HepG2 (cell line): ENCODE data around the gene ATP10A. TPM values are rescaled to one million over a fixed set of nuclear protein-coding genes. Genes with fewer than 3 reads are reported as not detected.

Experiments used
- ATAC-seq: fragments of 200-7000 bp; cut with Tn5 transposase; 3 replicates; pipeline ENCODE4 v1.9.1; 2020; ENCODE audit warnings: mild to moderate bottlenecking, moderate library complexity
- BruUV-seq: library from RNA; stranded (reverse); fragments of 400-500 nt; replicated peaks from 2 replicates; lab custom pipeline; 2021; lab: Mats Ljungman, UMichigan
- CTCF ChIA-PET: fragments of 300-600 bp; formaldehyde crosslinking; extraction: SDS; loops from one replicate; lab custom pipeline; 2021; ENCODE audit warnings: low total read pairs, inconsistent platforms, low intra/inter-chr PET ratio; lab: Yijun Ruan, JAX
- POLR2A ChIA-PET: fragments of 350-600 bp; sonication (Branson Sonifier 250); formaldehyde crosslinking; loops from one replicate; lab custom pipeline; 2020; ENCODE audit warnings: antibody characterized with exemption, inconsistent platforms; lab: Yijun Ruan, JAX
- DNase-seq: peaks from one replicate; pipeline ENCODE4 v3.0.0-alpha.2; 2015; ENCODE audit warnings: low spot score
- FAIRE-seq: peaks from 3 replicates; lab custom pipeline; 2011; peaks lifted over from hg19 to GRCh38; lab: Jason Lieb, UNC
- H2AFZ ChIP-seq: one replicate; pipeline ENCODE4 v1.6.1; 2011; ENCODE audit warnings: low read length, inconsistent platforms
- H3K27ac ChIP-seq: fragments of 300-600 bp; 3 replicates; pipeline ENCODE4 v1.8.0; 2011; ENCODE audit warnings: mixed run types, mild to moderate bottlenecking, mixed read lengths, low read length, inconsistent platforms; ENCODE audit not compliant: insufficient read depth; ENCODE audit errors: extremely low read length
- H3K27me3 ChIP-seq, 2 experiments: fragments of 200-600 bp in 1 of 2; 2 replicates in 1 of 2; 3 replicates in 1 of 2; pipeline versions ENCODE4 v1.6.0 to v1.8.0; 2011; ENCODE audit warnings: low read length in 2 of 2, mild to moderate bottlenecking in 2 of 2, moderate library complexity in 2 of 2, inconsistent platforms in 1 of 2; ENCODE audit not compliant: insufficient read depth in 2 of 2, control insufficient read depth in 1 of 2
- H3K36me3 ChIP-seq, 2 experiments: fragments of 200-600 bp in 1 of 2; replicated peaks in 1 of 2; 2 replicates in 1 of 2; 3 replicates in 1 of 2; pipeline versions ENCODE4 v1.5.1 to v1.8.0; 2011; ENCODE audit warnings: low read length in 2 of 2, inconsistent platforms in 1 of 2; ENCODE audit not compliant: insufficient read depth in 2 of 2, control insufficient read depth in 1 of 2
- H3K4me1 ChIP-seq: 2 replicates; pipeline ENCODE4 v1.5.1; 2012; ENCODE audit warnings: low read length, inconsistent platforms; ENCODE audit not compliant: insufficient read depth
- H3K4me2 ChIP-seq: 2 replicates; pipeline ENCODE4 v1.6.0; 2011; ENCODE audit warnings: low read depth, low read length, inconsistent platforms
- H3K4me3 ChIP-seq, 3 experiments: fragments of 200-600 bp in 1 of 3; sonication (generic), shearing (Covaris generic) in 1 of 3; replicated peaks in 1 of 3; 2 replicates each; pipeline ENCODE4 v1.5.1; 2011 to 2016; ENCODE audit warnings: low read length in 3 of 3, inconsistent platforms in 2 of 3, low read depth in 2 of 3, mild to moderate bottlenecking in 2 of 3, control low read depth in 1 of 3, mixed read lengths in 1 of 3; ENCODE audit not compliant: insufficient read depth in 1 of 3
- H3K79me2 ChIP-seq: one replicate; pipeline ENCODE4 v1.6.1; 2011; ENCODE audit warnings: low read length, inconsistent platforms; ENCODE audit not compliant: insufficient read depth
- H3K9ac ChIP-seq: 2 replicates; pipeline ENCODE4 v1.6.0; 2011; ENCODE audit warnings: mild to moderate bottlenecking, low read depth, low read length, inconsistent platforms; ENCODE audit not compliant: insufficient read depth
- H3K9me3 ChIP-seq: 2 replicates; pipeline ENCODE4 v1.5.1; 2012; ENCODE audit warnings: mild to moderate bottlenecking, low read length
- H4K20me1 ChIP-seq: 2 replicates; pipeline ENCODE4 v1.6.0; 2011; ENCODE audit warnings: inconsistent platforms, mild to moderate bottlenecking, low read length, moderate library complexity; ENCODE audit not compliant: insufficient read depth
- ARNTL ChIP-seq: sonication (generic); formaldehyde crosslinking; IDR thresholded peaks from 2 replicates; pipeline ENCODE4 v1.4.0; 2020; ENCODE audit warnings: mild to moderate bottlenecking, missing genetic modification reagents
- ATF7-NPFF ChIP-seq: sonication (generic); formaldehyde crosslinking; IDR thresholded peaks from 2 replicates; pipeline ENCODE4 v1.8.1; 2023; ENCODE audit warnings: mild to moderate bottlenecking, low read depth, missing genetic modification reagents, moderate library complexity
- CBX1 ChIP-seq: IDR thresholded peaks from one replicate; pipeline ENCODE4 v1.6.1; 2016; ENCODE audit warnings: antibody characterized with exemption, low read depth
- FOXP1 ChIP-seq, 2 experiments: fragments of 450-650 bp in 1 of 2; IDR thresholded peaks; 2 replicates each; pipeline ENCODE4 v1.6.1; 2017 to 2018; ENCODE audit warnings: antibody characterized with exemption in 1 of 2
- POLR2A ChIP-seq, 2 experiments: IDR thresholded peaks; 2 replicates each; pipeline ENCODE4 v1.6.1; 2011; ENCODE audit warnings: low read depth in 2 of 2, low read length in 2 of 2, mild to moderate bottlenecking in 1 of 2, moderate library complexity in 1 of 2; ENCODE audit not compliant: insufficient read depth in 1 of 2
- TOPORS ChIP-seq: sonication (generic); formaldehyde crosslinking; IDR thresholded peaks from 2 replicates; pipeline ENCODE4 v1.8.0; 2023; ENCODE audit warnings: mild to moderate bottlenecking, missing genetic modification reagents
- ZNF225 ChIP-seq: sonication (generic); formaldehyde crosslinking; IDR thresholded peaks from 2 replicates; pipeline ENCODE4 v1.4.0; 2020; ENCODE audit warnings: mild to moderate bottlenecking, missing genetic modification reagents
- WGBS: methylation state at CpG from one replicate; pipeline ENCODE4 v1.1.6; 2017; ENCODE audit warnings: low lambda C conversion rate; 5-methylcytosine and 5-hydroxymethylcytosine counted together
- in situ Hi-C: cut with HindIII; loops from 2 replicates; pipeline ENCODE4 v1.10.0; 2017; ENCODE audit warnings: low pct_unique_long_range_greater_than_20kb; ENCODE audit not compliant: extremely low pct_ligation_motif_present
- intact Hi-C: fragments of 100-400 bp; cut with micrococcal nuclease; formaldehyde crosslinking; loops from one replicate; pipeline ENCODE4 v1.10.0; 2022; ENCODE audit not compliant: unreplicated experiment
- polyA plus RNA-seq, 8 experiments: library from polyadenylated mRNA; depleted of rRNA in 3 of 8; stranded (reverse) in 7 of 8; unstranded in 1 of 8; fragments of >200 nt; fragmentation: Illumina TruSeq in 4 of 8; extraction: Trizol in 4 of 8; gene quantifications; 2 replicates each; pipeline versions ENCODE4 v1.2.1 to v1.2.3, GENCODE V29; 2011 to 2016; ENCODE audit warnings: low read depth in 4 of 8, missing spikeins in 1 of 8, mixed read lengths in 1 of 8; ENCODE audit not compliant: insufficient read depth in 1 of 8
- total RNA-seq, 5 experiments: library from RNA; depleted of rRNA; stranded (reverse); fragments of >200 nt; fragmentation: Illumina TruSeq; extraction: Trizol; gene quantifications; 2 replicates each; pipeline ENCODE4 v1.2.3, GENCODE V29; 2016; ENCODE audit warnings: low read depth in 1 of 5
- TF ChIP-seq, protein P1 (sequence below): sonication (generic); formaldehyde crosslinking; IDR thresholded peaks from 2 replicates; pipeline ENCODE4 v1.4.0; 2020; ENCODE audit warnings: missing genetic modification reagents

ATP10A gene
- total and polyA plus RNA-seq, 2 of the 13 experiments (the other 11 are each of a cell fraction or from before 2014, with no cell fraction given) = 0.58 to 4.2 TPM

GRCh38 chr15:25838191-25838870 lies 24.8 kb downstream of the ATP10A start (continued):
- TF ChIP-seq ARNTL (CRISPR knock-in tag) = no peak
- no peak for TF ChIP-seq POLR2A (IDR thresholded peaks at IDR 0.05; ENCODE audit: insufficient read depth in 1 of 2, low read depth in 2 of 2, low read length in 2 of 2)

DNA sequence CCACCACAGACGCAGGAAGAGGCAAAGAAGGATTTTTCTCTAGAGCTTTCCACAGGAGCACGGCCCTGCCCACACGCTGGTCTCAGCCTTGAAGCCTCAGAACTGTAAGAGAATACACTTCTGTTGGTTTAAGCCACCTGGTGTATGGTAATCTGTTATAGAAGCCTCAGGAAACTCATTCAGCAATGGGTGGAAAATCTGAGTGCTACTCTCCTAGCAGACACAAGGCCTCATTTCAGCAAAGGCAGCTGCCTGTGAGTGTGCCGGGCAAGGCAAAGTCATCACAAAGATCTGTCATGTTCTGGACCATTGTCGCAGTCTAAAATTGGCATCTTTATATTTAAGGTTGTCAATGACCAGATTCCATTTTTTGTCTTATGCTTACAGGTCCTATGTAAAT lies 31.0 kb downstream of the ATP10A start:
- no TSS peak for BruUV-seq
- no peaks in the 10 kb centered on the region for H3K79me2 ChIP-seq
- H3K9me3 ChIP-seq = no peaks in the 10 kb centered on the region
- H2AFZ ChIP-seq = no peak overlapping the region
- no peak overlapping the region for H3K27ac ChIP-seq
- 64% methylated on average over 5 of the region's 5 CpGs for WGBS
- DNase-seq = no peak
- no peak for ATAC-seq
- ChIA-PET CTCF (no interaction called here), POLR2A (no interaction called here)
- intact Hi-C loops = no loop called here
- H3K9ac ChIP-seq = no peak overlapping the region
- in situ Hi-C loops = no loop called here
- H3K36me3 ChIP-seq = no peaks in the 10 kb centered on the region
- no peaks in the 10 kb centered on the region for H3K4me1 ChIP-seq
- no peak overlapping the region for H3K4me3 ChIP-seq
- H3K4me2 ChIP-seq = no peak overlapping the region
- no peaks in the 10 kb centered on the region for H3K27me3 ChIP-seq
- H4K20me1 ChIP-seq = no peaks in the 10 kb centered on the region
- no peak for FAIRE-seq
- TF ChIP-seq FOXP1 (IDR thresholded peaks at IDR 0.05) (no peak), FOXP1 (CRISPR knock-in tag; IDR thresholded peaks at IDR 0.05) (no peak), ZNF225 (CRISPR knock-in tag) (no peak), CBX1 (no peak), TOPORS (CRISPR knock-in tag) (no peak), ATF7-NPFF (CRISPR knock-in tag) (no peak)
- TF ChIP-seq, protein P1, sequence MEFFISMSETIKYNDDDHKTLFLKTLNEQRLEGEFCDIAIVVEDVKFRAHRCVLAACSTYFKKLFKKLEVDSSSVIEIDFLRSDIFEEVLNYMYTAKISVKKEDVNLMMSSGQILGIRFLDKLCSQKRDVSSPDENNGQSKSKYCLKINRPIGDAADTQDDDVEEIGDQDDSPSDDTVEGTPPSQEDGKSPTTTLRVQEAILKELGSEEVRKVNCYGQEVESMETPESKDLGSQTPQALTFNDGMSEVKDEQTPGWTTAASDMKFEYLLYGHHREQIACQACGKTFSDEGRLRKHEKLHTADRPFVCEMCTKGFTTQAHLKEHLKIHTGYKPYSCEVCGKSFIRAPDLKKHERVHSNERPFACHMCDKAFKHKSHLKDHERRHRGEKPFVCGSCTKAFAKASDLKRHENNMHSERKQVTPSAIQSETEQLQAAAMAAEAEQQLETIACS (CRISPR knock-in tag) = no peak
